NCI-H345 (cell line): ENCODE data around the gene KDM1A.

Experiments used
- DNase-seq: peaks from one replicate; lab custom pipeline; 2025; lab: John Stamatoyannopoulos, UW

The KDM1A gene

GRCh38 chr1:23013657-23014056 is 5.6 kb upstream of the KDM1A start:
- peak; percentile 88 for DNase-seq

- DNase-seq, result no peak
These were observed 591 bp upstream of the KDM1A start for GRCh38 chr1:23018661-23019093.

- peak; percentile 37 for DNase-seq
These were observed 776 bp downstream of the KDM1A start for GRCh38 chr1:23019863-23020625.

- no peak for DNase-seq
These were observed 1.6 kb downstream of the KDM1A start for GRCh38 chr1:23020706-23021405.

GRCh38 chr1:23021834-23022233 is 2.6 kb downstream of the KDM1A start:
- DNase-seq, result no peak

- no peak for DNase-seq
These were observed 4.0 kb downstream of the KDM1A start for GRCh38 chr1:23023174-23023845.

GRCh38 chr1:23026568-23026967 is 7.3 kb downstream of the KDM1A start:
- DNase-seq, result no peak

- no peak for DNase-seq
These were observed 8.2 kb downstream of the KDM1A start for GRCh38 chr1:23027352-23027907.

GRCh38 chr1:23029337-23029736 is 10.1 kb downstream of the KDM1A start:
- no peak for DNase-seq

- no peak for DNase-seq
These were observed 16.7 kb downstream of the KDM1A start for GRCh38 chr1:23035823-23036452.

GRCh38 chr1:23037081-23037740 is 17.9 kb downstream of the KDM1A start:
- no peak for DNase-seq

- no peak for DNase-seq
These were observed 20.1 kb downstream of the KDM1A start for GRCh38 chr1:23039308-23039826.

- DNase-seq, result no peak
These were observed 21.2 kb downstream of the KDM1A start for GRCh38 chr1:23040509-23040908.

- DNase-seq, result no peak
These were observed 24.8 kb downstream of the KDM1A start for GRCh38 chr1:23044035-23044434.

GRCh38 chr1:23050201-23050600 is 30.9 kb downstream of the KDM1A start:
- DNase-seq, result no peak

GRCh38 chr1:23051290-23051909 is 32.1 kb downstream of the KDM1A start:
- DNase-seq, result no peak

- no peak for DNase-seq
These were observed 38.0 kb downstream of the KDM1A start for GRCh38 chr1:23057301-23057700.

GRCh38 chr1:23062271-23062670 is 43.0 kb downstream of the KDM1A start:
- DNase-seq, result no peak

GRCh38 chr1:23065385-23065784 is 46.1 kb downstream of the KDM1A start:
- DNase-seq, result no peak

GRCh38 chr1:23066075-23066474 is 46.8 kb downstream of the KDM1A start:
- no peak for DNase-seq

GRCh38 chr1:23069149-23069548 is 49.9 kb downstream of the KDM1A start:
- no peak for DNase-seq
